RWPE1 (cell line): Measurements from ENCODE around the gene VENTX.

Experiments
- CTCF ChIA-PET: fragments of 350-600 bp; sonication (Branson Sonifier 250); formaldehyde crosslinking; extraction: SDS; loops from one replicate; lab custom pipeline; 2021; lab: Yijun Ruan, JAX
- POLR2A ChIA-PET: fragments of 400-600 bp; formaldehyde crosslinking; extraction: SDS; loops from one replicate; lab custom pipeline; 2020; ENCODE audit warnings: antibody characterized with exemption; ENCODE audit not compliant: low non-redundant PET; lab: Yijun Ruan, JAX
- DNase-seq: peaks from one replicate; pipeline ENCODE4 v3.0.0; 2012; ENCODE audit warnings: low spot score
- H3K27ac ChIP-seq: fragments of 450-650 bp; 2 replicates; pipeline ENCODE4 v1.5.1; 2017
- CTCF ChIP-seq: fragments of 450-650 bp; conservative IDR thresholded peaks from 2 replicates; pipeline ENCODE4 v1.5.1; 2017; ENCODE audit warnings: low read depth, mild to moderate bottlenecking

The VENTX gene

GRCh38 chr10:133281084-133281483, 43.4 kb downstream of the VENTX start:
- DNase-seq = no peak
- H3K27ac ChIP-seq = 0 out of 2 replicates have a peak overlapping the region, but pooled peaks have one; percentile 15
- ChIA-PET POLR2A (interaction anchor here (0.7 kb wide), 1 partner anchor 27 kb away, joined by 8 read pairs; no protein-coding TSS in a partner anchor), CTCF (interaction anchor here (1.0 to 1.6 kb wide), 3 partner anchors 12 to 48 kb away, joined by 3 to 6 read pairs (median 3); no protein-coding TSS in a partner anchor)
- TF ChIP-seq CTCF = no peak

- no peak for TF ChIP-seq CTCF
- ChIA-PET CTCF (interaction anchor here (0.6 to 1.6 kb wide), 4 partner anchors 11 to 81 kb away, joined by 3 to 6 read pairs (median 4); no protein-coding TSS in a partner anchor), POLR2A (no interaction called here)
- peak overlapping the region; percentile 15; the same call in 1 of the 2 replicates for H3K27ac ChIP-seq
- no peak for DNase-seq
Observed at GRCh38 chr10:133281628-133282372, 44.1 kb downstream of the VENTX start.

GRCh38 chr10:133282846-133283390, 45.3 kb downstream of the VENTX start:
- CTCF ChIA-PET = interaction anchor here (0.8 to 1.6 kb wide), 3 partner anchors 10 to 36 kb away, joined by 4 to 6 read pairs (median 4); no protein-coding TSS in a partner anchor
- no peak overlapping the region for H3K27ac ChIP-seq
- DNase-seq = no peak
- TF ChIP-seq CTCF = no peak
- POLR2A ChIA-PET = no interaction called here

- no peak for TF ChIP-seq CTCF
- ChIA-PET CTCF (interaction anchor here (0.6 to 0.7 kb wide), 2 partner anchors 10 to 16 kb away, joined by 3 to 4 read pairs; no protein-coding TSS in a partner anchor), POLR2A (no interaction called here)
- no peak overlapping the region for H3K27ac ChIP-seq
- no peak for DNase-seq
Observed at GRCh38 chr10:133283931-133284330, 46.3 kb downstream of the VENTX start.

GRCh38 chr10:133285217-133285616, 47.6 kb downstream of the VENTX start:
- DNase-seq = no peak
- CTCF ChIA-PET = interaction anchor here (0.6 kb wide), 1 partner anchor 137 kb away, joined by 4 read pairs; no protein-coding TSS in a partner anchor
- no peak overlapping the region for H3K27ac ChIP-seq
- TF ChIP-seq CTCF = no peak
- POLR2A ChIA-PET = no interaction called here

GRCh38 chr10:133286366-133286765, 48.7 kb downstream of the VENTX start:
- CTCF ChIA-PET = interaction anchor here (0.9 kb wide), 1 partner anchor 43 kb away, joined by 3 read pairs; no protein-coding TSS in a partner anchor
- POLR2A ChIA-PET = no interaction called here
- DNase-seq = no peak
- no peak for TF ChIP-seq CTCF
- no peak overlapping the region for H3K27ac ChIP-seq
